Stimulated activated CD4-positive, alpha-beta T cell treated with anti-CD3 and anti-CD28 coated beads, Interleukin-1b, Interleukin-23, amount 100 ng/mL, for 4 hours (primary cell): Measurements from ENCODE around the gene VPS50.
A peak's percentile ranks its signal among the peaks of the same experiment; 100 is the strongest.

ENCODE experiments used
- DNase-seq, 2 donors: peaks; one replicate each; pipeline ENCODE4 v3.0.0-alpha.2; 2020; ENCODE audit warnings: low read depth in 2 of 2

The VPS50 gene, protein sequence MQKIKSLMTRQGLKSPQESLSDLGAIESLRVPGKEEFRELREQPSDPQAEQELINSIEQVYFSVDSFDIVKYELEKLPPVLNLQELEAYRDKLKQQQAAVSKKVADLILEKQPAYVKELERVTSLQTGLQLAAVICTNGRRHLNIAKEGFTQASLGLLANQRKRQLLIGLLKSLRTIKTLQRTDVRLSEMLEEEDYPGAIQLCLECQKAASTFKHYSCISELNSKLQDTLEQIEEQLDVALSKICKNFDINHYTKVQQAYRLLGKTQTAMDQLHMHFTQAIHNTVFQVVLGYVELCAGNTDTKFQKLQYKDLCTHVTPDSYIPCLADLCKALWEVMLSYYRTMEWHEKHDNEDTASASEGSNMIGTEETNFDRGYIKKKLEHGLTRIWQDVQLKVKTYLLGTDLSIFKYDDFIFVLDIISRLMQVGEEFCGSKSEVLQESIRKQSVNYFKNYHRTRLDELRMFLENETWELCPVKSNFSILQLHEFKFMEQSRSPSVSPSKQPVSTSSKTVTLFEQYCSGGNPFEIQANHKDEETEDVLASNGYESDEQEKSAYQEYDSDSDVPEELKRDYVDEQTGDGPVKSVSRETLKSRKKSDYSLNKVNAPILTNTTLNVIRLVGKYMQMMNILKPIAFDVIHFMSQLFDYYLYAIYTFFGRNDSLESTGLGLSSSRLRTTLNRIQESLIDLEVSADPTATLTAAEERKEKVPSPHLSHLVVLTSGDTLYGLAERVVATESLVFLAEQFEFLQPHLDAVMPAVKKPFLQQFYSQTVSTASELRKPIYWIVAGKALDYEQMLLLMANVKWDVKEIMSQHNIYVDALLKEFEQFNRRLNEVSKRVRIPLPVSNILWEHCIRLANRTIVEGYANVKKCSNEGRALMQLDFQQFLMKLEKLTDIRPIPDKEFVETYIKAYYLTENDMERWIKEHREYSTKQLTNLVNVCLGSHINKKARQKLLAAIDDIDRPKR

GRCh38 chr7:93231799-93232672 is at the start of gene VPS50:
VPS50 (plus strand) TSS chr7:93232366; CDS start chr7:93232468, 102 bp downstream.
- peak; percentile 76 to 81 for DNase-seq

GRCh38 chr7:93185303-93186027 is 46.7 kb upstream of the VPS50 start:
- DNase-seq, result no peak

GRCh38 chr7:93188870-93189634 is 43.1 kb upstream of the VPS50 start:
- DNase-seq, result no peak

- DNase-seq, result no peak
Measured at GRCh38 chr7:93194386-93194785, 37.8 kb upstream of the VPS50 start.

GRCh38 chr7:93196336-93196735 is 35.8 kb upstream of the VPS50 start:
- no peak for DNase-seq

DNA sequence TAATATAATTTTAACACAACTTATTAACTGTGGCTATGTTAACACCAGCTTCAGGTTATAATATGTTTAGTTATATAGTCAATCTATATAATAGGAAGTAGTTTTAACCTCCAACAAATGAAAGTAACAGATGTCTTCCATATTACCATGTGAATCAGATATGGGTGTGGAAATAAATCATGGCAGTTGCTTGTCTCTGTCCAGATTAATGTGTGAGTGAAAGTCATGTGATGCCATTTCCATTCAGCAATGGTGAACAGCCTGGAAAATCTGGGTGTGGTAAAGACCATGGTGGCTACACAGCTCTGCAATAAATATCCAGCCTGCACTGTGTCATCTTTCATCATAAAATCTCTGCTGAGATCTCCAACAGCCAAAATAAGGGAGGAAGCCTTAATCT is 33.7 kb upstream of the VPS50 start:
- no peak for DNase-seq

GRCh38 chr7:93202594-93203250 is 29.4 kb upstream of the VPS50 start:
- DNase-seq, result no peak

- DNase-seq, result no peak
Measured at GRCh38 chr7:93203496-93203895, 28.7 kb upstream of the VPS50 start.

DNA sequence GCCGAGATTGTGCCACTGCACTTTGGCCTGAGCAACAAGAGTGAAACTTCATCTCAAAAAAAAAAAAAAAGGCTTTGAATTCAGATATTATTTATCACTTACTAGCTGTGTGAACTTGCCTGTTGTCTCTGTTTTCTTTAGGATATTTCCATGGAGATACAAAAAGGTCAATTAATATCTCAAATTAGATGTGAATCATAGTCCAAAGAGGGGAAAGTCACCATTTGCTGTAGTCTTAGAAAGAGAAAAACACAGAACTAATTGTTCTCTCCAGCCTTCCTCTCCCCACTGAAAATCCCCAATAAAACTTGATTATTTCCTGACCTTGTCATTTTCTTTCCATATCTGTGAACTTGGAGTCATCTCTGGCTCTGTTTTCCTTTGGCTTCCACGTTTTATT is 27.1 kb upstream of the VPS50 start:
- no peak for DNase-seq

DNA sequence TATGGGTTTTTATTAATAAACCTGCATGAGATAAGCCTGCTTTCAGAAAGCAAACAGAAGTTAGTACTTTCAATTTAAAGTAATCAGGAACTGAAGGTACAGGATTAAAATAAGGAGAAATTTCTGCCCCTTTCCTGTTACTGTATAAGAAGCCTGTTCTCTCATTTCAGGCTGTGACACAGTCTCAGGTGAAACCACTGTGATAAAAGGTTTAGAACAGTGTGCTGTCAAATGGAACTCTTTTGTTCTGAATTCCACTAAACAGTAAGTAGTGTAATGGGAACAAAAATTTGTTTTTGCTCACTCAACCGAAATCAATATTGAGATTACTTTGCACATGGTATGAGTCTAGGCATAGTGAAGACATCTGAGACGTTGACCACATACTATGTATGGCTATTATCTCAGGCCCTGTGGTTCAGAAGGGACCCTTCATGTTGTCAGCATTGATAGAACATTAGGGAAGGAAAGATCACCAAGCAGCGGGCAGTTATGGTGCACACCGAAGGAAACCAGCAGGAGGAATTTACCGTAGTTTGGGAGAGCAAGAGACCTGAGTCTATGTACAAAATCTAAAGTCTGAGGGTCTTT is 20.8 kb upstream of the VPS50 start:
- DNase-seq, result no peak

GRCh38 chr7:93212881-93213280 is 19.3 kb upstream of the VPS50 start:
- DNase-seq, result no peak

DNA sequence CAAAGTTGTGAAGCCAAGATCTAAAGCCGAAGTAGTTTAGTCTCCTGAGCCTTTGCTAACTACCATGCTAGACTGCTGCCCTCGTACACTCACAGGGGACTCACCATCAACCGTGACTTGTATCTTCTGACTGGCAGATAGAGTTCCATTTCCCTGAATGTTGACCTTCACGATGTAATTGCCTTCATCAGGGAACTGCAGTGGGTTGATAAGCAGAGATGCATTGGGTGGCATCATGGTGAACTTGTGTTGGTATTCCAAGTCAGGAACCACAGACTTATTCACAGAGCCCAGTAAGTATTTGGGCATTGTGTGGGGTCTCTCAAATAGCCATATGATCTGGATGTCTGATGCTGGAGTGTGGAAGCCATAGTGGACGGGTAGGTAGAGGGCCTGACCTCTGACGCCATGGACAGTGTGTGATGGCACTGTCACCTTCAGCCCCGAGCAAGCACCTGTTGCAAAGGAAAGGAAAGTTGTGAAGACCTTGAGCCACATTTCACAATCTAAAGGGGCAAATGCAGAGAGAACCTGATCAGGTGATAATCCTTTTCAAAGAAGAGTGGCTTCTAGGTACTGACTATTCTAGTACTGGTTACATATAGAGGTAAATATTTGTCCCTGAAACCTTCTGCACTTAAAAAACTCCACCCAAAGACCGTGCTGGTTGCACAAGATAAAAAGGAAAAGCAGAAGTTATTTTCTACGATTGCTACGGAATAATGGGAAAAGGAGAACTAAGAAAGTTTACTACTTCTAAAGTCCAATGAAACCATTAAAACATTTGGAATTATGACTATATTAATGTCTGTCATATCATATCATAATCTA is 13.0 kb upstream of the VPS50 start:
- no peak for DNase-seq

GRCh38 chr7:93219868-93220267 is 12.3 kb upstream of the VPS50 start:
- no peak for DNase-seq

- no peak for DNase-seq
Measured at GRCh38 chr7:93226310-93226709, 5.9 kb upstream of the VPS50 start, which contains the start of gene HEPACAM2. HEPACAM2 (minus strand) TSS chr7:93226469.

DNA sequence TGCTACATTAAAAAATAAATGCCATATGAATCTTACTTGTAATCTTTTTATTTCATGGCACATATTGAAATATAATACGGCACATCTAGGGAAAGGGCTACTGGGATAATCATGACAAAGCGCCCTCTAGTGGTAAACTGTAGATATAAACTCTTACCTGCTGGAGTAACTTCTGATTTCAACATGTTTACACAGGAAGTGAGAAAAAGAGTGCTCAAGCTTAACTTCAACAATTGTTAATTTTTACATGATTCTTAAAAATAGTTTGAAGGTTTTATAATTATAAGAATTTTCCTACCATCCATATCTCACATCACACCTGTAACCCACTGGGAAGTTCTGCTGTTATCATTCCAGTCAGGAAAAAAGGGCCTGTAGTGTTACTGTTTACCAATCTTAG is 3.9 kb upstream of the VPS50 start:
- DNase-seq, result peak in 1 of 2 donors; percentile 17

GRCh38 chr7:93231259-93231658 is 907 bp upstream of the VPS50 start:
- no peak for DNase-seq

DNA sequence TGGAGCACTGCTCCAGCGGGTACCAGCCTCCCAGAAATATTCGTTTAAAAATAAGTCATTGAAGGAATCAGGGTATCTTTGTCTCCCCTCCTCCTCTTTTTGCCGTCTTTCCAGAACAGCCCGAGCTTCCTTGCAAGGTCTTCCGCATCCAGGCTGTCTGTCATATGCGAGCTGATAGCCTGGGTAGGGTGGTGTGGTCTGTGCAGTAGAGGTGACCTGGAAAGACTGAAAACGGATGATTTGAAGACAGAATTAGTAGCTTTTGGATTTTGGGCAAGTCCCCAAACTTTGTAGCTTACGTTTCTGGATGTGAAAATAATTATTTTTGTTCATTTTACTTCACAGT is 480 bp downstream of the VPS50 start:
- DNase-seq, result no peak

GRCh38 chr7:93235541-93235940 is 3.4 kb downstream of the VPS50 start:
- DNase-seq, result no peak
